Mucosa of descending colon (tissue), 3 donors: ENCODE measurements around the gene GREB1. TPM values are rescaled to one million over a fixed set of nuclear protein-coding genes. Genes with fewer than 3 reads are reported as not detected.

Experiments used
- ATAC-seq: fragments of 200-7000 bp; cut with Tn5 transposase; one replicate; pipeline ENCODE4 v1.9.1; 2020; ENCODE audit warnings: mild to moderate bottlenecking, moderate library complexity
- DNase-seq, 3 donors: peaks; one replicate each; pipeline ENCODE4 v3.0.0-alpha.2; 2020
- H3K36me3 ChIP-seq: fragments of 200-600 bp; one replicate; pipeline ENCODE4 v1.8.0; 2021; ENCODE audit warnings: low read depth, mild to moderate bottlenecking
- H3K4me1 ChIP-seq: fragments of 200-600 bp; one replicate; pipeline ENCODE4 v1.8.0; 2021; ENCODE audit warnings: low read depth, mild to moderate bottlenecking
- H3K4me3 ChIP-seq: fragments of 200-600 bp; one replicate; pipeline ENCODE4 v1.8.0; 2021; ENCODE audit warnings: mild to moderate bottlenecking
- H3K9me3 ChIP-seq: fragments of 200-600 bp; one replicate; pipeline ENCODE4 v1.8.0; 2021; ENCODE audit warnings: mild to moderate bottlenecking
- CTCF ChIP-seq: fragments of 200-600 bp; IDR thresholded peaks from one replicate; pipeline ENCODE4 v1.8.0; 2022; ENCODE audit warnings: antibody characterized with exemption, mild to moderate bottlenecking
- intact Hi-C, 2 donors: fragments of 100-400 bp; cut with DNase I in 1 of 2; cut with micrococcal nuclease in 1 of 2; formaldehyde crosslinking; loops; one replicate each; pipeline versions ENCODE4 v1.11.0 to v1.11.1; 2022; cut with DNase I, micrococcal nuclease
- total RNA-seq, 3 donors: library from RNA; stranded (reverse); fragmentation: NEBNext Ultra II Directional in 2 of 3; extraction: Animal tissue kit (Norgen Biotek cat#: 25700) in 2 of 3; gene quantifications; one replicate each; pipeline versions ENCODE4 v1.2.1 to v1.2.4, GENCODE V29; 2021 to 2023
- donor health status: DM: no; HTN: no; CAD: no; lungs with moderate emphysema.
- donor health status: DM: no; HTN: no; CAD: no.
- donor health status: DM: no; HTN: yes; CAD: no.

The GREB1 gene
- total RNA-seq, 3 donors from 2014 or later, result 1.4 to 2.5 (median 1.6) TPM

DNA sequence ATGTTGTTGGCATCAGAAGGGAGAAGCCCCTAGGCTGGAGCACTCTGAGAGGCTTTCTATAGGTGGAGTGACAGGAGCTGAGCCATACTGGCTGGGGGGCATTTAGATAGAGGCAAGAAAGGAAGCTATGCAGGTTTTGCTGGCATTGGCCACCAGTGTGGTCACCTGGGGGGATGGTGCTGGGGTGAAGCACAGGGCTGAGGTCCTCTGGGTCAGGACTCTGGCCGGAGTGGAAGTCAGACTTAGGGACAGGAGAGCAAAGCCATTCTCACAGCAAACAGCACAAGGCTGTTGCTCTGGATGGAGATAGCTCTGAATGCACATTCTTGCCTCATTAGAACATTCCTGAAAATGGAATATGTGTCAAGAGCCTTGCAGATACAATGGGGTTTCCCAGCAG is 88.8 kb downstream of the GREB1 start:
- Histone ChIP-seq H3K4me1 (no peaks in the 10 kb centered on the region), H3K4me3 (no peak overlapping the region), H3K36me3 (no peaks in the 10 kb centered on the region), H3K9me3 (no peaks in the 10 kb centered on the region)
- intact Hi-C loops, result no loop called here
- no peak for TF ChIP-seq CTCF
- no peak for ATAC-seq
- no peak for DNase-seq

DNA sequence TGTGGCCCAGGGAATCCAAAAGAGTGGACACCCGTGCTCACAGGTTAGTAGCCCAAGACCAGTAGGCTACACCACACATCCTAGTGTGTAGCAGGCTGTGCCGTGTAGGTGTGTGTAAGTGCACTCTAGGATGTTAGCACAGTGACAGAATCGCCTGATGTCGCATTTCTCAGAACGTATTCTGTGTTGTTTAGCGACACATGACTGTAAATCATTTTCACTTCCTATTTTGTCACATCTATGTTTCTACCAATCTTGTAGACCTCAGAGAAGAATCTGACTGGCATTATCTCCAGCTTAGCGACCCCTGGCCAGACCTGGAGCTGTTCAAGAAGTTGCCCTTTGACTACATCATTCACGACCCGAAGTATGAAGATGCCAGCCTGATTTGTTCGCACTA is 91.0 kb downstream of the GREB1 start:
- H3K36me3 ChIP-seq, result no peaks in the 10 kb centered on the region
- ATAC-seq (no peak), DNase-seq (no peak)
- H3K4me1 ChIP-seq, result no peaks in the 10 kb centered on the region
- H3K9me3 ChIP-seq, result no peaks in the 10 kb centered on the region
- no peak for TF ChIP-seq CTCF
- no peak overlapping the region for H3K4me3 ChIP-seq
- intact Hi-C loops, result no loop called here

DNA sequence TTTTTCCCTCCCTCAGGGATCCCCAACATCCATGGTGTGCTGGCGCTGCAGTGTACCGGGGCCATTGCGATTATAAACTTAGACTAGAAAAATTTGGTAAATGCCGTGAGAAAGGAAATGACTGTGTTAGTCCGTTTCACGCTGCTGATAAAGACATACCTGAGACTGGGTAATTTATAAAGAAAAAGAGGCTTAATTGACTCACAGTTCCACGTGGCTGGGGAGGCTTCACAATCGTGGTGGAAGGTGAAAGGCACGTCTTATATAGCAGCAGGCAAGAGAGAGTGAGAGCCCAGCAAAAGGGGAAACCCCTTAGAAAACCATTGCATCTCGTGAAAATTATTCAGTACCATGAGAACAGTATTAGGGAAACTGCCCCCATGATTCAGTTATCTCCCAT is 91.8 kb downstream of the GREB1 start:
- no peak for TF ChIP-seq CTCF
- Histone ChIP-seq H3K4me1 (no peaks in the 10 kb centered on the region), H3K9me3 (no peaks in the 10 kb centered on the region), H3K36me3 (no peaks in the 10 kb centered on the region), H3K4me3 (no peak overlapping the region)
- ATAC-seq, result no peak
- DNase-seq, result no peak
- intact Hi-C loops, result no loop called here

DNA sequence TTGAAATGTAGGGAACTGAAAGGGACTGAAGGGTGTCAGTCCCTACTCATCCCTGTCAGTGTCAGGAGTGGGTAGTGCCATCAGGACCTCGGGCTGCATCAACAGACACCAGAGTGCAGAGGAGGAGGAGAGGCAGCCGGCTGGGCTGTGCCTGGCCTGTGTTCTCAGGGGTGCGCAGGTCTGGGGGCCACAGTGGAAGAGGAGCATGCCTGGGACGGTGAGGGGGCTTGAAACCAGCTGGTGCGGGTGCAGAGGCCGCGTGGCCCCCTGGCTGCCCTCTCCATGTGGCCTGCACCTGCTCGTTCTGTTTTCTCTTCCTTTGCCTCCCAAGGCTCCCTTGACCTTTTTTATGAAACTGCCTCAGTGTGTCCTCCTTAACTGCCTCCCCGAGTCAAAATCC is 94.8 kb downstream of the GREB1 start:
- no peak for DNase-seq
- Histone ChIP-seq H3K4me1 (no peaks in the 10 kb centered on the region), H3K36me3 (no peaks in the 10 kb centered on the region), H3K9me3 (no peaks in the 10 kb centered on the region), H3K4me3 (no peak overlapping the region)
- ATAC-seq, result no peak
- no peak for TF ChIP-seq CTCF
- intact Hi-C loops, result no loop called here

- DNase-seq, result no peak
- TF ChIP-seq CTCF, result no peak
- Histone ChIP-seq H3K9me3 (no peaks in the 10 kb centered on the region), H3K36me3 (no peaks in the 10 kb centered on the region), H3K4me1 (no peaks in the 10 kb centered on the region), H3K4me3 (no peak overlapping the region)
- intact Hi-C loops, result no loop called here
- ATAC-seq, result no peak
Observed at GRCh38 chr2:11629215-11629614, 95.4 kb downstream of the GREB1 start.

DNA sequence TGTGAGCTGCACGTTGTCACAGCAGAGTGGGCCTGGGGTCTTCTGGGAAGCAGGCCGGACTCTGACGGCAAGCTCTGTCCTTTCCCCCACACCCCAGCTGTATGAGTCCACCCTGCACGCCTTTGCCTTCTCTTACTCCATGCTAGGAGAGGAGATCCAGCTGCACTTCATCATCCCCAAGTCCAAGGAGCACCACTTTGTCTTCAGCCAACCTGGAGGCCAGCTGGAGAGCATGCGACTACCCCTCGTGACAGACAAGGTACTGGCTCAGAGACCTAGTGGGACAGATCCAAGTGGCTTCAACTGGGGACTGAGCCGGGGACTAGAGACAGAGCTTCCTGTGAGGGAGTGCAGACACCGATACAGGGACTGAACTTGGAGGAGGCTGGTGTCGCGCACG is 96.0 kb downstream of the GREB1 start:
- no peak for DNase-seq
- Histone ChIP-seq H3K4me1 (no peaks in the 10 kb centered on the region), H3K36me3 (no peaks in the 10 kb centered on the region), H3K9me3 (no peaks in the 10 kb centered on the region), H3K4me3 (no peak overlapping the region)
- no peak for ATAC-seq
- TF ChIP-seq CTCF, result no peak
- intact Hi-C loops, result no loop called here
